HEK293 (cell line): ENCODE measurements around the gene TIMM44.

ENCODE experiments used
- CTCF ChIA-PET: fragments of 350-600 bp; formaldehyde crosslinking; extraction: SDS; loops from one replicate; lab custom pipeline; 2021; ENCODE audit warnings: antibody characterized with exemption; lab: Yijun Ruan, JAX
- POLR2A ChIA-PET: fragments of 300-600 bp; formaldehyde crosslinking; extraction: SDS; loops from one replicate; lab custom pipeline; 2020; ENCODE audit warnings: antibody characterized with exemption, inconsistent platforms; lab: Yijun Ruan, JAX
- H3K27ac ChIP-seq: fragments of 200-500 bp; sonication (Bioruptor generic); 2 replicates; pipeline ENCODE4 v1.5.1; 2014; ENCODE audit warnings: low read depth, low read length, control low read depth, inconsistent platforms; ENCODE audit errors: extremely low read depth
- H3K36me3 ChIP-seq, 2 experiments: fragments of 200-500 bp in 1 of 2; sonication (Bioruptor generic) in 1 of 2; 1 replicate in 1 of 2; 2 replicates in 1 of 2; pipeline ENCODE4 v1.5.1; 2014 to 2017; ENCODE audit warnings: inconsistent platforms in 2 of 2, low read length in 2 of 2; ENCODE audit not compliant: control insufficient read depth in 2 of 2, insufficient read depth in 1 of 2
- H3K4me1 ChIP-seq: fragments of 200-500 bp; sonication (Bioruptor generic); 2 replicates; pipeline ENCODE4 v1.5.1; 2014; ENCODE audit warnings: mild to moderate bottlenecking, low read length, inconsistent platforms; ENCODE audit not compliant: control insufficient read depth, insufficient read depth
- H3K4me3 ChIP-seq: 2 replicates; pipeline ENCODE4 v1.5.1; 2011; ENCODE audit warnings: low read depth, mild to moderate bottlenecking, control low read depth, low read length, moderate library complexity
- H3K9me3 ChIP-seq: fragments of 200-500 bp; sonication (Bioruptor generic); 2 replicates; pipeline ENCODE4 v1.5.1; 2014; ENCODE audit warnings: low read depth, low read length, inconsistent platforms; ENCODE audit not compliant: control insufficient read depth, insufficient read depth
- EGR2 ChIP-seq: fragments of 450-650 bp; formaldehyde crosslinking; IDR thresholded peaks from 2 replicates; pipeline ENCODE4 v1.5.1; 2016; ENCODE audit warnings: low read depth, missing biosample characterization, missing genetic modification characterization
- GLI2 ChIP-seq: fragments of 450-650 bp; formaldehyde crosslinking; IDR thresholded peaks from 2 replicates; pipeline ENCODE4; 2017; ENCODE audit warnings: missing biosample characterization, missing genetic modification characterization, low read depth, borderline replicate concordance
- HIC1 ChIP-seq: fragments of 450-650 bp; formaldehyde crosslinking; IDR thresholded peaks from 2 replicates; pipeline ENCODE4 v1.5.1; 2016; ENCODE audit warnings: missing biosample characterization, missing genetic modification characterization
- PRDM10 ChIP-seq: fragments of 450-650 bp; formaldehyde crosslinking; IDR thresholded peaks from 2 replicates; pipeline ENCODE4 v1.5.1; 2016; ENCODE audit warnings: missing biosample characterization, missing genetic modification characterization
- SCRT1 ChIP-seq: fragments of 450-650 bp; formaldehyde crosslinking; IDR thresholded peaks from 2 replicates; pipeline ENCODE4 v1.5.1; 2016; ENCODE audit warnings: missing biosample characterization, missing genetic modification characterization, borderline replicate concordance
- SCRT2 ChIP-seq: fragments of 450-650 bp; formaldehyde crosslinking; IDR thresholded peaks from 2 replicates; pipeline ENCODE4 v1.5.1; 2016; ENCODE audit warnings: missing biosample characterization, missing genetic modification characterization
- ZBTB44 ChIP-seq: fragments of 450-650 bp; IDR thresholded peaks from 2 replicates; pipeline ENCODE4 v1.5.1; 2018; ENCODE audit warnings: missing biosample characterization, mild to moderate bottlenecking, missing genetic modification characterization
- ZEB2 ChIP-seq: fragments of 450-650 bp; formaldehyde crosslinking; IDR thresholded peaks from 2 replicates; pipeline ENCODE4 v1.5.1; 2016; ENCODE audit warnings: missing biosample characterization, missing genetic modification characterization
- ZFP69B ChIP-seq: fragments of 450-650 bp; formaldehyde crosslinking; IDR thresholded peaks from 2 replicates; pipeline ENCODE4 v1.5.1; 2016; ENCODE audit warnings: missing biosample characterization, missing genetic modification characterization
- ZIC2 ChIP-seq: fragments of 450-650 bp; formaldehyde crosslinking; IDR thresholded peaks from 2 replicates; pipeline ENCODE4 v1.5.1; 2016; ENCODE audit warnings: missing biosample characterization, missing genetic modification characterization
- ZNF521 ChIP-seq: fragments of 450-650 bp; formaldehyde crosslinking; IDR thresholded peaks from 2 replicates; pipeline ENCODE4 v1.5.1; 2017; ENCODE audit warnings: missing biosample characterization, mild to moderate bottlenecking, missing genetic modification characterization
- ZNF624 ChIP-seq: fragments of 450-650 bp; formaldehyde crosslinking; IDR thresholded peaks from 2 replicates; pipeline ENCODE4 v1.5.1; 2017; ENCODE audit warnings: missing biosample characterization, missing genetic modification characterization
- ZSCAN23 ChIP-seq: fragments of 450-650 bp; formaldehyde crosslinking; IDR thresholded peaks from 2 replicates; pipeline ENCODE4 v1.5.1; 2016; ENCODE audit warnings: missing biosample characterization, missing genetic modification characterization

TIMM44 gene

GRCh38 chr19:7941895-7942596 lies 1.4 kb downstream of the TIMM44 start:
- Histone ChIP-seq H3K27ac (no peak overlapping the region), H3K4me3 (peak overlapping the region; percentile 99; the same call in 1 of the 2 replicates)
- TF ChIP-seq SCRT1 (peak; percentile 92), PRDM10 (tag by site-specific recombination) (0 out of 2 replicates have a peak, but pooled peaks have one; percentile 17), ZEB2 (tag by site-specific recombination) (0 out of 2 replicates have a peak, but pooled peaks have one; percentile 23), ZNF624 (tag by site-specific recombination) (no peak), SCRT2 (peak; percentile 81), ZSCAN23 (tag by site-specific recombination) (no peak)
- TF ChIP-seq, all 188 proteins: peak for 4
- ChIA-PET CTCF (interaction anchor here (0.6 to 1.2 kb wide), 2 partner anchors 12 to 61 kb away, joined by 3 read pairs; no protein-coding TSS in a partner anchor), POLR2A (interaction anchor here (0.5 to 4.2 kb wide), 6 partner anchors 11 to 243 kb away, joined by 3 to 60 read pairs (median 12); partner anchors contain the start of genes ELAVL1 and SNAPC2)
- H3K36me3 ChIP-seq = peaks cover 10 to 41% of the 10 kb centered on the region in 2 experiments
- H3K4me1 ChIP-seq = no peaks in the 10 kb centered on the region
- H3K9me3 ChIP-seq = no peaks in the 10 kb centered on the region

- POLR2A ChIA-PET = interaction anchor here (4.2 kb wide), 1 partner anchor 10 kb away, joined by 60 read pairs; no protein-coding TSS in a partner anchor
- Histone ChIP-seq H3K4me3 (no peak overlapping the region), H3K27ac (no peak overlapping the region), H3K4me1 (no peaks in the 10 kb centered on the region)
- TF ChIP-seq ZBTB44 (tag by site-specific recombination) (no peak), PRDM10 (tag by site-specific recombination) (peak; percentile 57)
- TF ChIP-seq, all 188 proteins: peak for 1
- Histone ChIP-seq H3K36me3 (peaks cover 22 to 52% of the 10 kb centered on the region in 2 experiments), H3K9me3 (no peaks in the 10 kb centered on the region)
- CTCF ChIA-PET = interaction anchor here (1.1 kb wide), 1 partner anchor 12 kb away, joined by 3 read pairs; no protein-coding TSS in a partner anchor
These were observed 2.6 kb downstream of the TIMM44 start for GRCh38 chr19:7940841-7941240.

- Histone ChIP-seq H3K4me1 (no peaks in the 10 kb centered on the region), H3K36me3 (peaks cover 29 to 89% of the 10 kb centered on the region in 2 experiments), H3K27ac (no peak overlapping the region), H3K4me3 (no peak overlapping the region), H3K9me3 (no peaks in the 10 kb centered on the region)
- ChIA-PET POLR2A (interaction anchor here (1.0 to 1.4 kb wide), 2 partner anchors 10 to 15 kb away, joined by 4 read pairs; partner anchors contain the start of gene SNAPC2), CTCF (interaction anchor here (1.2 kb wide), 2 partner anchors 9 to 66 kb away, joined by 3 to 5 read pairs; partner anchors contain the start of gene TIMM44)
- TF ChIP-seq ZIC2 (no peak), ZNF521 (no peak), GLI2 (tag by site-specific recombination) (no peak), EGR2 (tag by site-specific recombination) (peak; percentile 35; the same call in 1 of the 2 replicates), ZFP69B (no peak), HIC1 (tag by site-specific recombination) (0 out of 2 replicates have a peak, but pooled peaks have one; percentile 30)
These were observed 8.7 kb downstream of the TIMM44 start for GRCh38 chr19:7934766-7935165.
